ENCODE measurements around the gene PLXDC2.

Gene PLXDC2

DNA sequence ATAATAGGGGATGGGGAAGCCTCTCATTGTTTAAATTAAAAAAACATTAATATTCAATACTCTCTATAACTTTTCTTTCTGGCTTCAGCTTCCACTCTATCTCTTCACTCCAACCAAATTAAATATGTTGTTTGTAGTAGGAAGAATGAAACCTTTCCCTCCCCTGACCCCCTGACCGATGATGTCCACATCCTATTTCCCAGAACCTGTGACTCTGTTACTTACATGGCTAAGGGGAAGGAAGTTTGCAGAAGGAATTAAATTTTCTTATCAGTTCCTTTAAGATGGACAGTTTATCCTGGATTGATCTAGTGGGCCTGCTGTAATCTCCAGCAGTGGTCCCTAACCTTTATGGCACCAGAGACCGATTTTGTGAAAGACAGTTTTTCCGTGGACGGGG is 130.0 kb downstream of the PLXDC2 start:
- DNase-seq: no peak

GRCh38 chr10:19946791-19947190 is 130.6 kb downstream of the PLXDC2 start:
- no peak for DNase-seq

DNA sequence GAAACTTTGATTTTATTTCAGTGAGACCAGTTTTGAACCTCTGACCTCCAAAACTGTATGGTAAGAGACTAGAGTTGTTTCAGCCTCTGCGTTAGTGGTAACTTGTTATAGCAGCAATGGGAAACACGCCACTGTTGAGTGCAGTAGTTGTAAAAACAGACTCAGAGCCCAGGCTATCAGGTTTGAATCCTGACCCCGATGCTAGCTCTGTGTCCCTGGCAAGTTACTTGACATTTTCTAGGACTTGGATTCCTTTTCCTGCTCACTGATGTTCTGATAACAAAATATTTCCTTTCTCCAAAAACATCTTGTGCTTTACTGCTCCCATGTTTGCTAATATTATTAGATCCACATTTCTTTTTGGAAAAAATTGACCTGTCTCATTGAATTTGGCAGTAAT is 131.0 kb downstream of the PLXDC2 start:
- DNase-seq: no peak

DNA sequence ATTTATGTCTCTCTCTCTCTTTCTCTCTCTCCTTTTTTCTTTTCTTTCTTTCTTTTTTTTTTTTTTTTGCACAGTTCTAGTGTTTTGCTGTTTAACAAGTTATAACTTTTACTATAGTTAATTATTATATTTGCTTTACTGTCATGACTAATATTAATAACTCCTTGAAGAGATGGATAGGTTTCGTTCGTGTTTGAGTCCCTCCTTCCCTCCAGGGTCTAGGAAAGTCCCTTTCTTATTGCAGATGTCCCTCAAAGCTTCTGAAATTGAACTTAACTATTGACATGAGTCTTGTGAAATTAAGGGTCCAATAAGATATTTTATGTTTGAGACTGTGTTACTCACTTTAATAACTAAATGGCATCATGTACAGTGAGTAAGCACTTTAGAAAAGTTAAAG is 131.4 kb downstream of the PLXDC2 start:
- DNase-seq: no peak

GRCh38 chr10:19952224-19953010 is 136.2 kb downstream of the PLXDC2 start:
- DNase-seq: no peak

DNA sequence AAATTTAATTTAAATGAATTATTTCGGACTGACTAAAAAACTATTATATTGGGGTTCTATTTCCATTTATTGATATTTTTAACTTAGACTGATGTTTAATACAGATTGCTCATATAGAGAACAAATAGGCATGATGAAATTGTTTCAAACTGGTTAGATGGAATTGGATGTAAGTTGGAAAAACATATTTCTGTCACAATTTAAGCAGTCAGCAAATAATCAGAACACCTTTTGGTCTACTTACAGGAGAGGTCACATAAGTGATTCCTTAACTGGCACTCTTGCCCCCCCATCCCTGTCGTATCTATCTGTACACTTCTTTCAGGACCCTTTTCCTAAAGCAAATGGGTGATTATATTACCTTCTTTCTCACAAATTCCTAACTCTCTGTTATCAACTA is 138.4 kb downstream of the PLXDC2 start:
- DNase-seq: no peak

DNA sequence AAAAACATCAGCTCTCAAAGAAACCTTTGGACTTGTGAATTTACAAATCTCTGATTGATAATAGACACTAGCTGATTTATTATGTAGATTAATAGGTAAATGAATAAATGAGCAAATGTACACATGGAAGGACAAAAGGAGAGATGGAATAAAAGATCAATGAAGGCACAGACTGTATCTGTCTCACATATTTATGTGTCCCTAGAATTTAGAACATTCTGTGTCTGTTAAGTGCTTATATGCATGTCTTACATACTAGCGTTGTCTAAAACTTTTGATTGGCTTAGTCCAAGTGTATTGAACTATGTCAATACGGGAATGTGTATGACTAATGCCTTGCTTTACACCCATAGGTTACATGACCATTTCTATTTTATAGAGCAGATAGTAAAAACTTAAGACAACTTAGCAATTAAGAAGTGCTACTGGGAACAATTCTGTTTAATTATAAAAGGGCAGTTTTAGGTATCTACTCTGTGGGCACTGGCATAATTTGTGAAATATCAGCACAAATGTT is 140.3 kb downstream of the PLXDC2 start:
- DNase-seq: no peak

- no peak for DNase-seq
These were observed 142.6 kb downstream of the PLXDC2 start for GRCh38 chr10:19958787-19959186.

- DNase-seq: no peak
These were observed 145.1 kb downstream of the PLXDC2 start for GRCh38 chr10:19961076-19962053.

DNA sequence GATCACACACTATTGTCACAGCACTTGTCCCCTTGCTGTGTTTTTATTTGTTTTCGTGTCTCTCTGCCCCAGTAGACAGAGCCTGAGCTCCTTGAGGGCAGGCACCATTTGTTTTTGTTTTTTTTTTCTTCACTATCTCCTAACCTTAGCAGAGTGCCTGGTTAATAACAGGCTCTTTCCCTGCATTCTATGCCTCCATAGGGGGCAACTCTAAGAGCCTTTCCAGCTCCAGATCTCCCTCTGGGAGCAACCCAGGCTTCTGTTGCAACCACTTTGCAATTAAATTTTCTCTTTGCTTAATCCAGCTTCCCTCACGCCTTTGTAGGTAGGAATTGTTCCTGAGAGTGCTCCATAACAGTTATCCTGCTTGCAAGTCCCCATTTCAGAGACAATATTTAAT is 148.4 kb downstream of the PLXDC2 start:
- DNase-seq: no peak

DNA sequence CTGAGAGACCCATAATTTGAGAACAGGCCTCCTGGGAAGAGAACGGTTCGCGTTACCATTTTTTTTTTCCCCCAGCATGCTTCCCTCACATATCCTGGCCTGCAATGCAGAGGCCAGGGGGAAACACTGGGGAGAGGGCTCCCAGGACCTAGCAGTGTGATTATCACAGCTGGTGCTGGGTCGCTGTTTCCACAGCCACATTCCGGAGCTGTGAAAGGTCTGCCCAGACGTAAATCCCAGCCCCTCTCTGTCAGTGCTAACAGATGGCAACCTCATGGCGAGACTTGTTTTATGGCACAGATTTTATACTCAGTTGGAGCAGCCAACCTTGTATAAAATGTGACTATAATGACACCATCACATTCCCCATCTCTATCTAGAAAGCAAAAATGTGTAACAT is 150.5 kb downstream of the PLXDC2 start:
- DNase-seq: no peak

DNA sequence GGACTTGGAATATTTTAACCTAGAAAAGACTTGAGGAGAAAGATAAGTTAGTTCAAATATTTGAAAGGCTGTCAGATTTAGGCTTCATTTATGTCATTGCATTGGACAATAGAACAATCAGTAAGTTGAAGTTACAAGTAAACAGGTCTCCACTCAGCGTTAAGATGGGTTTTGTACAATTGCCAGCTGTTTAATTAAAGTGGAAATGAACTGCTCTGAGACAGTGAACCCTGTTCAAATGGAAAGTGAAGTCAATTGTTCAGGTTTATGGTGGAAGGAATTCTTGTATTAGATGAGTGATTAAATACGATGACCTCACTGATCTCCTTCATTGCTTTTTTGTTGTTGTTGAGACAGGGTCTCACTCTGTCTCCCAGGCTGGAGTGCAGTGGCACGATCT is 151.7 kb downstream of the PLXDC2 start:
- DNase-seq: no peak

DNA sequence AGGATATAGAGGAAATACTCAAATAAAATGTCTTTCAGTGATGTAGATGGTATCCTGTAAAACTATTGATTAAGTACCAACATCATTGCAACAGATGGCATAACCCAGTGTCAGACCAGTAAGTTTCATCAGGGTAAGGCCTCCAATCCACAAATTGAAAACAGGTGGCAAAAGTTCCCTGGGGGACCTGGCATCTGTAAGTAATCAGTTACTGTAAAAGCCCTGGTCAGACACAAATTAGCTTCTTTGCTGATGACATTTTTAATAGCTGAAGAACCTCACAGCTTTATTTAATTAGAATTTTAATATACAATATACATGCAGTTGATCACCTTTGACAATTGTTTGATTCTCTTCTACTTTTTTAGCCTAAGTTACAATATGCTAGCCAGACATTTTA is 152.5 kb downstream of the PLXDC2 start:
- no peak for DNase-seq

DNA sequence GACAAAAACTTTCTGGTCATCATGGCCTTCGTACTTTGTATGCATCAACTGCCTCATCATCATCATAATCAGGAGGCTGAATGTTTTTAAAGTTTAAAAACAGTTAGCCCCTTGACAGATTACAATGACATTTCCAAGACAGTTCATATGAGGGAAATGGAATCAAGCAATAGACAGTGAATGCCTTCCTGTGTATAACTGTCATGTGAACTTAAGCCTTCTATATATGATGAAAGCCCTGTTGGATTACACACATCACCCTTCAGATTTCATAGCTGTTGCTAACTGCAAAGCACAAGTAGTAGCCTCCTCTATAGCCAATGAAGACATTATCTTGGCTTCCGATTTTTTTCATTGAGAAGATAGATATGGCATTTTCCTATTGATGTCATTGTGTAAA is 154.0 kb downstream of the PLXDC2 start:
- no peak for DNase-seq

DNA sequence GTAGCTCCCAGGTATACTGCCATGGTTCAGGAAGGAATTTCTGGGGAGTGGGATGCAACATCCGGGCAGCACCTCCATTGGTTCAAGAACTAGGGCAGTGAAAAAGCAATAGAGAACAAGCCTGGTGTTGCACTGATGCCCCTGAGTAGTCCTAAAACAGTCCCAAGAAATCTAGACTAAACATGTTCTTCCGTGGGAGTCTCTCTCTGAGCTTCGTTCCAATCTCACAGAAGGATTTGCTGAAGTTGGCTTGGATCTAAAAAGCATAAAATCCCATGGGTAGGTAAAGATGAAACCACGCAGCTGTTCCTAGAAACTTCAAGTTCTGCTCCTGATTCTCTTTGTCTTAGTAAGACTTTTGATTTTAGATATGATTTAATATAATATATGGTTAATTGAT is 154.5 kb downstream of the PLXDC2 start:
- DNase-seq: no peak

DNA sequence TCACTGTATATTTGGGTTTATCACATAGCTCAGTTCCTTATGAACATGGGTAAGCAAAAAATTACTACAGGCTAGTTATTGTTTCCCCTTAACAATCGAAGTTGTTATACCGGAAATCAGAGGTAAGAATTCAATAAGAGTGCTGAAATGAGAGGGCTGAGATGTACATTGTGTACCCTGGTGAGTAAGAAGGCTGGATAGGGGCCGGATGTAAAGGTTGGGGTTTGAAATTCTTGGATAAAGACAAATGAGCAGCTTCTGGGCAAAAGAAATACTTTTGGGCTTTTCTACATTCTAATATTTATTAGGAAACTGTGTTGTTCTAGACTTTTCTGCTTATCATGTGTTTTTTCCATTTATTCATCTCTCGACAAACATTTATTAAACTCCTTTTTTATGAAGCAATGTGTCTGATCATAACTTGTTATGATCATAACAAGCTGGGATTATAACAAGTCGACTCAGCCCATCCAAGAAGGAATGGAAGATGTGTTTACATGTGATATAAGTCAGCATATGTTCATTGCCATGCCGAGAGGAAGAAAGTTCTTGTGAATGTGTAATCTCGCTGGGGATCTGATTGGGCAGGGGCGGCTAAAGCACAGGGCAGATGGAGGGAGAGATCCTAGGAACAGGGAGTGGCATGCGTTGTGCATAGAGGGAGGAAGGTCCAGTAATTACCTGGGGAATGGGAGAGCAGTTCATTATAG is 155.3 kb downstream of the PLXDC2 start:
- no peak for DNase-seq

- no peak for DNase-seq
These were observed 157.9 kb downstream of the PLXDC2 start for GRCh38 chr10:19974138-19974537.

DNA sequence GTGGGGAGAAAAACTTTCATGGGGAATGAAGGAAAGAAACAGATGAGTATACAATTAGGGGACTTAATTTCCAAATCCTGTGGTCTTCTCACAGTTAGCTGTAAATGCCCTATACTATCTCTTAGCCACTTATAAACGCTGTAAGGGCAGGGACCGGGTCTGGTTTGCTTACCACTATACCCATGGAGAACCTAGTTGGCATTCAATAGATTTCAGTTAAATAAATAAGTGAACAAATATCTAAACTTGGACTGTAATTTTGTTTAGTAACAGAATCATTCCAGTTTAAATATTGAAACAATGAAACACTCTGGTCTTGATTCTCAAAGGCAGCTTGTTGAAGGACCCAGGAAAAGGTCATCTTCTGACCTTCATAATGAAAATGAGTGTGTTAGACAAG is 158.3 kb downstream of the PLXDC2 start:
- DNase-seq: no peak

DNA sequence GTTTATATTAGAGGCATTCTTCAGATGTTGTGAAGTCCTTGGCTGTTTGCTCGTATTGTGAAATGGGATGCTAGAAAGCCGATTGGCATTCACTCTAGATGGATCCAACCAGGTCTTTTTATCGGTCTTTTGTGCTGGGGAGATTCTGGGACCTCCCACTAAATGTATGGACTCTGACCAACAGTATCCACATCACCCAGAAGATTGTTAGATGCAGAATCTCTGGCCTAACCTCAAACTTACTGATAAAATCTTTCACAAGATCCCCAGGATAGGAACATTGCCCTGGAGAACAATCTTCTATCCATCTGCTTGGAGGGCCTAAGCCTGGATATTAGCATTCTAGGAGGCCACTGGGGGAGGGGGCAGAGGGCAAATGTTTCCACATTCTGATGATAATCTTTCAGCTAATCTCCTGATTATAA is 160.9 kb downstream of the PLXDC2 start:
- DNase-seq: no peak

DNA sequence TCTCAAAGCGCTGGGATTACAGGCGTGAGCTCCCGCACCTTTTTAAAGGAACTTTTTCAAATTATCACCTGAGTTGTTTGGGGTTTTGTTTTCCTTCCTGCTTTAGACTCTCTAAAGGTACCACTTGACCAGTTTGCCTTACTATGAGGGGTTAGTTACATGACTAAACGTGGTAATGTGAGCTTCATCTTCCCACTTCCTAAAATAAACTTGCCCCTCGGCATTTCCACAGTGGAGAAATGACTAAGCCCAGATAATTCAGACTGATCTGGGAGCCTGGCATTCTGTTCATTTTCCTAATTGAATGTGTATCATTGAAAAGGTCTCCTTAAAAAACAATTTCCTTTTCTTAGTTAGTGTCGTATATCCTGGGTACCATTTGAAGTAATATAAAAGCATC is 163.4 kb downstream of the PLXDC2 start:
- DNase-seq: no peak

DNA sequence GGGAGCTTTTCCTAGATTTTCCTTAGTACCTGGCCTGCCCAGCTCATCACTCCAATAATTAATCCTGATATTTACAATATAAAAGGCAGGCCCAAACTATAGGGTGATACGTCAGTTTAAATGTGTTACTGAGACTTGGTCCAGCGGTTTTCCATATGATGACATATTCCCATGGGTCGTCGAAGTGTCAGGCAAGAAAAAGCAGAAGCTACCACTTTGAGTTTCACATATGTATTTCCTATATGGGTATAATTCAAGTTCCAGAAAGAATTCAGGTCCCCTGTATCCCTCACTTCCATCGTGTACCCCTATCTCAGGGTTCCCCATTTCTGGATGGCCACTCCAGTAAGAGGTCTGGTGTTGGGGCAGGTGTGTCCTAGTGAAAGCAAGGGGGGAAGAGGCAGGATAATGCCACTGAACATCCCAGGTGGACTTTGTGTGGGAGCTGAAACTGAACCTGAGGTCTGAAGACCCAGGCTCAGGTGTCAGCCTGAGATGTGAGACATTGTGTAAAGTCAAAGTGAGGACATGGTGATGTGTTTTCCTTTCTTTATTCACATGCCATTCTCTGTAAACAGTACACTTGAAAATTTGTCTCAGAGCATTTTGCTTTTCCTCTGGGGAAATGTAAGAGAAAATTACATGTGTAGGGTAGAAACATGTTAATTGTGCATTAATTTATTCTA is 167.8 kb downstream of the PLXDC2 start:
- no peak for DNase-seq

DNA sequence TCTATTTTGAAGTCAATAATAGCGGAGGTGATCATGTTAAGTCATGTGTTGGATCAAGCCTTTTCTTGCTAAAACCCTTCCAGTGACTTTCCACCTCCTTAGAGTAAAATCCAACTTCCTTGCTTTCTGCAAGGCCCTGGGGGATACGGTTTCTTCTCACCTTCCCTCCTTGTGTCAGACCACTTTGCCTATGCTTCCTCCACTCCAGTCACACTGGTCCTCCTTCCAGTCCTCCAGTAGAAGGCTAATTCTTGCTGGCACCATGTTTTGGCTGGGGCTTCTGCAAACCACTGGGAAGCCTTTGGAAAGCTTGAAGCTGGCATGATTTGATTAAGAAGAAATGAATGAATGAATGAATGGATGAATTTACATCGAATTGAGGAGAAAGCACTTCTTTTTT is 169.5 kb downstream of the PLXDC2 start:
- no peak for DNase-seq

GRCh38 chr10:19986591-19986990 is 170.4 kb downstream of the PLXDC2 start:
- no peak for DNase-seq

Measured in NCI-H510A (cell line).